Measurements from ENCODE around the gene PLLP.

The PLLP gene

DNA sequence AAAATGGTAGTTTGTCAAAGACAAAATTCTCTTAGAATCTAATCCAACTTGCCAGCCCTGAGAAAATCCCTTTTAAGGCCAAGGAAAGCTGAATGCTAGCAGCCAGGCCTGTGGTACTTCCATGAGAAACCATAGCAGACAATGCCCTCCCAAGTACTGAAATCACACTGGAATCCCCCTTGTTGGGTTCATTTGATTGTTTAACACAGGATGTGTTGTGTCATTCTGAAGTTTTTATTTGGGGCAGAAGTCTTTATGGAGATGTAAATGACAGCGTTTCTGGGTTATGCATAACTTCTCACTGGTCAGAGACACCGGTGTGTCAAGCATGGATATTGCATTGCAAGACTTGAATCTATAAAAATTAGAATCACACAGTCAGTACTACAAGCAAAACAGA lies 45.4 kb downstream of the PLLP start:
- no peak overlapping the region for H3K4me3 ChIP-seq (ENCODE audit: low read depth, low read length)
- no peak for TF ChIP-seq CTCF (IDR thresholded peaks at IDR 0.05; ENCODE audit: low read depth, low read length)

DNA sequence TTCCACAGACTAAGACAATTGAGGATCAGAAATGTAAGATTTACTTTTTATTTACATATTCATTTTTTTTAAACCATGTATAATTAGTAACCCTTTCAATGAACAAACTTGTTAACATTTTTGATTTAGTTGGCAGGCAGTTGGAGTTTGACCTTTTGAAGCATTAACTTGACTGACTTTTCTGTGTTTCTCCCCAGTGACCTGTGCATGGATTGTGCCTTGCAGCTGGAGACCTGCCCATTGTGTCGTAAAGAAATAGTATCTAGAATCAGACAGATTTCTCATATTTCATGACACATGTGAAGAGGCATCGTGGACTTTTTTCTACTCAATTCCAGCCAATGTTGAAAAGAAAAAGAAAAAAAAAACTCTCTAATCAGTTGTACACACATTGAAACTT lies 45.8 kb downstream of the PLLP start:
- TF ChIP-seq CTCF (IDR thresholded peaks at IDR 0.05; ENCODE audit: low read depth, low read length): no peak
- H3K4me3 ChIP-seq (ENCODE audit: low read depth, low read length): no peak overlapping the region

DNA sequence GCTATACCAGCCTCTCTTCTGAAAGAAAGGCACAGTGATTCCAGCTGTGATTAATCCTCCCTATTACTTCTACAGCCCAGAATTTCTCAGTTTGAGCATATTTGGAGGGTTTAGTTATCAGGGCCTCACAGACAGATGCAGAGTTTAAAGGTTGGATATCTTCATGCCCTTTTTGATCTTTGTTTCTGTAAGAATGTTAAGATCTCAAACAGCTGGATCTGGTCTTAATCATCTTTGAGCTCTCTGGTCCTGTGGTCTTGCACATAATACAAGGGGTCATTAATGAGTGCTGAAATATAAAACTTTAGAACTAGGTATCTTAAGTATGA lies 48.5 kb downstream of the PLLP start:
- no peak for TF ChIP-seq CTCF (IDR thresholded peaks at IDR 0.05; ENCODE audit: low read depth, low read length)
- no peak overlapping the region for H3K4me3 ChIP-seq (ENCODE audit: low read depth, low read length)

DNA sequence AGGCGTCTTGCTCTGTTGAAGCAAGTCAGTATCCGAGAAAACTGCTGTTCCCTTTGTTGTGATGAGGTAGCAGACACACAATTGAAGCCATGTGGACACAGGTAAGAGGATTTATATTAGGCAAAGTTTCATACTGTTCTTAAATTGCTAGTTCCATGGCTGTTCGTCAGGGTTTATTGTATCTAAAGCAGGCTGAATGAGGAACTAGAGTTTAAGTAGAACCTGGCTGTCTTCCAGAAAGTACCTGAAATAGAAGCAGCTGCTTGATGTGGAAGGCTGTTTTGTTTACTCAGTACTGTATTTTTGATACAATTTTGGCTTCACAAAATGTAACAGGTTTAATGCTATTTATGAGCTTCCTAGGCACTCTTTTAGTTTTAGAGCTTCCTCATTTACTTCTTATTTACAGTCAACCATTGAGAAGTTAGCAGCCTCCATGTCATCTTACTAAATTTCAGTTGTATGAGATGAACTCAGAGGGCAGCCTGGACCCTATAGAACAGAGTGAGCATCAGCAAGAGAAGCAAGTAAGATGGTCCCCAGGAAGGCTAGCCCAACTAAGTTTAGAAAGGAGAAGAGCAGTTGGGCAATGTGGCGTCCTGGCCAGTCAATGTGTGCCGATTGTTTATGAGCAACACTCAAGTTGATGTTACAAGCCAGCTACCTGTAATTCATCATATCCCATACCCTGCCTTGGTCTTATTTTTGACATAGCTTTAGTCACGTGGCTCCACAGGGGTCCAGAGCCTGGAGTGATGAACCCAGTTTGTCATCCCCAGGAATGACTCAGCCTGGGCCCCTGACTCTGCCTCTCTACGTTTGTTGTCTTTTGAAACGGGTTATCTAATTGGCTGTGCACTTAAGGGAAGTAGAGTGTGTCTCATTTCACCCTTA lies 49.1 kb downstream of the PLLP start:
- no peak for TF ChIP-seq CTCF (IDR thresholded peaks at IDR 0.05; ENCODE audit: low read depth, low read length)
- no peak overlapping the region for H3K4me3 ChIP-seq (ENCODE audit: low read depth, low read length)

GRCh38 chr16:57234707-57235092 lies 49.8 kb downstream of the PLLP start:
- no peak overlapping the region for H3K4me3 ChIP-seq (ENCODE audit: low read depth, low read length)
- TF ChIP-seq CTCF (IDR thresholded peaks at IDR 0.05; ENCODE audit: low read depth, low read length): no peak

- no peak overlapping the region for H3K4me3 ChIP-seq (ENCODE audit: low read depth, low read length)
- TF ChIP-seq CTCF (IDR thresholded peaks at IDR 0.05; ENCODE audit: low read depth, low read length): no peak
These were observed 50.3 kb downstream of the PLLP start for GRCh38 chr16:57233944-57234706.

DNA sequence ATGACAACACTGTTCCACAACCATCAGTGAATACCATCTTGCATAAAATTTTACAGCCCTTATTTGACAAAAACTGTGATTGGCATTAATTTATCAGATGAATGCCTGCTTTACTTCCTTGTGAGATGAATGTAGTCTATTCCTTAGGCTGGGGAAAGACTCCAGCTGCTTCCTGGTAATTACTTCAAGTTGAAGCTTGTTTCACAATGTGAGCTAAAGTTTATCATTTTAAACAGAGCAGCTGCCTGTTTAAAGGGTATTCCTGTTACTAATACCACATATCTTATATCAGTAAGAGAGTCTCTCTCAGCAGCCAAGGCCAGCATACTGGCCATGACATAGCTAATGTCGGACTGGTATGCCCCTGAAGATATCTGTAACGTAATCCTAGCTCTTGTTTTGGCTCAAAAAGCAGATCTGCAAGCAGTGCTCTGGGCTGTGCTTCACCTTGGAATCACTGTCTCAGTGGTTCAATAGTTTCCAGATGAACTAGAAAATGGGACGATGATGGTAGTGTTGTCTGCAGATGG lies 52.6 kb downstream of the PLLP start:
- no peak for TF ChIP-seq CTCF (IDR thresholded peaks at IDR 0.05; ENCODE audit: low read depth, low read length)
- H3K4me3 ChIP-seq (ENCODE audit: low read depth, low read length): no peak overlapping the region
